Esophagus muscularis mucosa (tissue), 4 donors: Measurements from ENCODE around the gene TRIM2. TPM values are rescaled to one million over a fixed set of nuclear protein-coding genes. Genes with fewer than 3 reads are reported as not detected.
A peak's percentile ranks its signal among the peaks of the same experiment; 100 is the strongest.

ENCODE experiments used
- DNase-seq: peaks from one replicate; pipeline ENCODE4 v3.0.0-alpha.2; 2017; ENCODE audit errors: extremely low spot score
- H3K27ac ChIP-seq, 4 donors: fragments of 200-600 bp; sonication (generic); replicated peaks in 1 of 4; 1 replicate in 3 of 4; 2 replicates in 1 of 4; pipeline ENCODE4 v1.5.1; 2016 to 2019; ENCODE audit warnings: mild to moderate bottlenecking in 1 of 4
- H3K27me3 ChIP-seq, 4 donors: fragments of 200-600 bp; sonication (generic); one replicate each; pipeline versions ENCODE4 v1.5.1 to v1.6.0; 2016 to 2019
- H3K36me3 ChIP-seq, 4 donors: fragments of 200-600 bp; sonication (generic); one replicate each; pipeline ENCODE4 v1.5.1; 2016 to 2019
- H3K4me1 ChIP-seq, 4 donors: fragments of 200-600 bp; sonication (generic); one replicate each; pipeline ENCODE4 v1.5.1; 2016 to 2019
- H3K4me3 ChIP-seq, 4 donors: fragments of 200-600 bp; sonication (generic); 1 replicate in 2 of 4; 2 replicates in 2 of 4; pipeline ENCODE4 v1.5.1; 2016 to 2019; ENCODE audit warnings: mild to moderate bottlenecking in 4 of 4, moderate library complexity in 1 of 4
- H3K9me3 ChIP-seq, 4 donors: fragments of 200-600 bp; sonication (generic); 1 replicate in 3 of 4; 2 replicates in 1 of 4; pipeline ENCODE4 v1.5.1; 2016 to 2019
- CTCF ChIP-seq, 3 experiments: fragments of 200-600 bp in 2 of 3; fragments of 450-650 bp in 1 of 3; sonication (generic) in 2 of 3; IDR thresholded peaks; one replicate each; pipeline ENCODE4 v1.5.1; 2017 to 2019; ENCODE audit warnings: antibody characterized with exemption in 3 of 3, mild to moderate bottlenecking in 2 of 3, moderate library complexity in 1 of 3
- EP300 ChIP-seq: sonication (generic); formaldehyde crosslinking; IDR thresholded peaks from one replicate; pipeline ENCODE4 v1.6.1; 2017; ENCODE audit warnings: antibody characterized with exemption
- POLR2A ChIP-seq: fragments of 450-650 bp; IDR thresholded peaks from one replicate; pipeline ENCODE4 v1.6.1; 2017; ENCODE audit warnings: antibody characterized with exemption, moderate library complexity, mild to moderate bottlenecking, low read depth
- POLR2AphosphoS5 ChIP-seq, 2 donors: sonication (generic); formaldehyde crosslinking; IDR thresholded peaks; one replicate each; pipeline ENCODE4 v1.6.1; 2017; ENCODE audit warnings: antibody characterized with exemption in 2 of 2
- WGBS: methylation state at CpG from one replicate; pipeline ENCODE4 v1.1.5; 2018; 5-methylcytosine and 5-hydroxymethylcytosine counted together
- intact Hi-C: fragments of 100-400 bp; cut with DNase I; formaldehyde crosslinking; loops from one replicate; pipeline ENCODE4 v1.15.1; 2023
- total RNA-seq, 4 donors: library from RNA; depleted of rRNA; stranded (reverse); fragments of >200 nt; gene quantifications; one replicate each; pipeline versions ENCODE4 v1.1.0 to v1.2.1, GENCODE V29; 2016

Gene TRIM2
- total RNA-seq = 10 to 100 TPM; 28.3 to 36.9 (median 30.4) TPM

GRCh38 chr4:153204247-153204671 lies at the start of gene TRIM2:
Gene TRIM2 (plus strand): TSS chr4:153204443. CDS start chr4:153204531, 88 bp downstream.
- Histone ChIP-seq H3K27ac (peak within 1 kb of the TSS in 2 of 4 donors; percentile 34 to 53), H3K4me3 (peak within 1 kb of the TSS; percentile 10 to 42 (median 22)), H3K9me3 (no peaks in the 10 kb centered on the region), H3K36me3 (no peaks in the 10 kb centered on the region), H3K4me1 (peaks cover 0 to 18% (median 4%) of the 10 kb centered on the region in 4 donors), H3K27me3 (no peaks in the 10 kb centered on the region)
- intact Hi-C loops = loop anchor here (10.0 kb wide), 1 partner anchor 59 kb away; no protein-coding TSS in a partner anchor
- WGBS = 41% methylated on average over 10 of the region's 11 CpGs
- no peak for TF ChIP-seq CTCF (IDR thresholded peaks at IDR 0.05)
- TF ChIP-seq POLR2A = no peak
- TF ChIP-seq POLR2AphosphoS5 (IDR thresholded peaks at IDR 0.05) = no peak
- TF ChIP-seq EP300 = no peak
- no peak for DNase-seq

DNA sequence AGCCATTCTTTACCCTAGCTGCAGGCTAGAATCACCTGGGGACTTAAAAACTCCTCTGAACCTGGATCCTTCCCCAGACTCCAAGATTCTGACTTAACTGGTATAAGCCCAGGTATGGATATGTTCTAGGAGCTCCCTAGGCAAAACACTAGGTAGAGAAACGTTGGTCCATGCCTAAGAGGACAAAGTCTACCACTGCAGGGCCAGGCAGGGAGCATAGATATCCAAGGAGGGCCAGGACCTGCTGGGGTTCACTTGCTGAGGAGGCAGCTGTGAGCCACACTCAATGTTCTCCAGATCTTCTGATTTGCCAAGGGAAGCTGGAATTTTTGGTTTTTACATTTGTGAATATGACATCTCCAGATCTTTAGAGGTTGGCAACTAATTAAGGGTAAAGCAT lies 48.6 kb upstream of the TRIM2 start:
- no peaks in the 10 kb centered on the region for H3K9me3 ChIP-seq
- WGBS = 79% methylated on average over 1 of the region's 1 CpG
- H3K27ac ChIP-seq = no peak overlapping the region
- TF ChIP-seq POLR2AphosphoS5 (IDR thresholded peaks at IDR 0.05) (no peak), EP300 (no peak), CTCF (IDR thresholded peaks at IDR 0.05) (no peak), POLR2A (no peak)
- H3K4me1 ChIP-seq = peaks cover 19 to 27% (median 24%) of the 10 kb centered on the region in 4 donors
- intact Hi-C loops = no loop called here
- no peak overlapping the region for H3K4me3 ChIP-seq
- H3K27me3 ChIP-seq = no peaks in the 10 kb centered on the region
- no peaks in the 10 kb centered on the region for H3K36me3 ChIP-seq
- no peak for DNase-seq

DNA sequence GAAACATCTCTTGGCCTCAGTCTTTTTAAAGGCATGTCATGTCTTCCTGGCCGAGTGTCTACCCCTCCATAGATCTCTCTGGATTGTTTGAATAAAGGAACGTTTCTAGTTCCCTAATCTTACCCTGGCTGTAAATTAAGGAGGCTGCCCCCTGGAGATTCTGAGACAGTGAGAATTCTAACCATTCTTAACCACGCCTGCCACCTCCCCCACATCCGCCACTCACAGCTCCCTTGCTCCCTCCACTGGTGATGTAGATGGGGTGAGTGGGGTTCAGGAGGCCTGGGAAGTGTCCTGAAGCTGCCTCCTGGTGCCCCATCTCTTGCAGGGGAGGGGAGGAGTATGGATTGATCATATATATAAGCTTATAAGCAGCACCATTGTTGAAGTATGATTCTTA lies 48.0 kb upstream of the TRIM2 start:
- no peaks in the 10 kb centered on the region for H3K27me3 ChIP-seq
- H3K4me3 ChIP-seq = no peak overlapping the region
- 83% methylated on average over 4 of the region's 4 CpGs for WGBS
- DNase-seq = no peak
- H3K9me3 ChIP-seq = no peaks in the 10 kb centered on the region
- TF ChIP-seq POLR2A (no peak), EP300 (no peak), CTCF (IDR thresholded peaks at IDR 0.05) (no peak), POLR2AphosphoS5 (IDR thresholded peaks at IDR 0.05) (no peak)
- no peaks in the 10 kb centered on the region for H3K36me3 ChIP-seq
- intact Hi-C loops = no loop called here
- no peak overlapping the region for H3K27ac ChIP-seq
- H3K4me1 ChIP-seq = peaks cover 19 to 27% (median 24%) of the 10 kb centered on the region in 4 donors

- Histone ChIP-seq H3K36me3 (no peaks in the 10 kb centered on the region), H3K27me3 (no peaks in the 10 kb centered on the region), H3K9me3 (no peaks in the 10 kb centered on the region), H3K4me1 (peaks cover 19 to 27% (median 24%) of the 10 kb centered on the region in 4 donors), H3K27ac (no peak overlapping the region), H3K4me3 (no peak overlapping the region)
- DNase-seq = no peak
- intact Hi-C loops = no loop called here
- no peak for TF ChIP-seq POLR2A
- no peak for TF ChIP-seq POLR2AphosphoS5 (IDR thresholded peaks at IDR 0.05)
- TF ChIP-seq CTCF (IDR thresholded peaks at IDR 0.05) = no peak
- no peak for TF ChIP-seq EP300
- WGBS = 88% methylated on average over 4 of the region's 5 CpGs
These were observed 47.5 kb upstream of the TRIM2 start for GRCh38 chr4:153156721-153157120.

GRCh38 chr4:153159016-153159415 lies 45.2 kb upstream of the TRIM2 start:
- 89% methylated on average over 4 of the region's 4 CpGs for WGBS
- Histone ChIP-seq H3K27me3 (no peaks in the 10 kb centered on the region), H3K27ac (no peak overlapping the region), H3K9me3 (no peaks in the 10 kb centered on the region), H3K36me3 (no peaks in the 10 kb centered on the region), H3K4me1 (peaks cover 4% of the 10 kb centered on the region in 4 donors), H3K4me3 (no peak overlapping the region)
- TF ChIP-seq POLR2A (no peak), EP300 (no peak), POLR2AphosphoS5 (IDR thresholded peaks at IDR 0.05) (no peak), CTCF (IDR thresholded peaks at IDR 0.05) (no peak)
- DNase-seq = no peak
- intact Hi-C loops = no loop called here
